GM23338 (cell line): ENCODE results near the gene TGFBR1.

ENCODE experiments used
- CREB1 ChIP-seq: fragments of 250-450 bp; sonication (Bioruptor Pico); IDR thresholded peaks from 2 replicates; pipeline ENCODE4 v1.5.0; 2020; ENCODE audit warnings: low read depth, mild to moderate bottlenecking, moderate library complexity
- CTCF ChIP-seq, 2 experiments: fragments of 200-600 bp in 1 of 2; sonication (generic) in 1 of 2; conservative IDR thresholded peaks; 2 replicates each; pipeline versions ENCODE4 v1.5.1 to v1.6.1; 2016 to 2017; ENCODE audit warnings: antibody characterized with exemption in 2 of 2, low read depth in 2 of 2, mild to moderate bottlenecking in 2 of 2, moderate library complexity in 1 of 2
- EZH2 ChIP-seq: fragments of 200-600 bp; sonication (generic); IDR thresholded peaks from one replicate; pipeline ENCODE4 v1.8.0; 2017; ENCODE audit warnings: antibody characterized with exemption, mild to moderate bottlenecking, low read depth; ENCODE audit not compliant: unreplicated experiment
- EZH2phosphoT487 ChIP-seq: fragments of 200-600 bp; sonication (generic); IDR thresholded peaks from one replicate; pipeline ENCODE4 v1.8.1; 2018; ENCODE audit warnings: antibody characterized with exemption; ENCODE audit not compliant: unreplicated experiment
- JUNB ChIP-seq: IDR thresholded peaks from one replicate; pipeline ENCODE4 v1.6.1; 2016; ENCODE audit warnings: antibody characterized with exemption; ENCODE audit not compliant: unreplicated experiment
- NANOG ChIP-seq: IDR thresholded peaks from 2 replicates; pipeline ENCODE4 v1.6.1; 2016; ENCODE audit warnings: antibody characterized with exemption, borderline replicate concordance
- POLR2AphosphoS5 ChIP-seq: IDR thresholded peaks from 2 replicates; pipeline ENCODE4 v1.6.1; 2016; ENCODE audit warnings: antibody characterized with exemption, low read depth
- REST ChIP-seq: IDR thresholded peaks from one replicate; pipeline ENCODE4 v1.6.1; 2018; ENCODE audit warnings: antibody characterized with exemption; ENCODE audit not compliant: unreplicated experiment
- STAT1 ChIP-seq: IDR thresholded peaks from one replicate; pipeline ENCODE4 v1.6.1; 2016; ENCODE audit warnings: antibody characterized with exemption; ENCODE audit not compliant: unreplicated experiment
- ZNF114 ChIP-seq: fragments of 250-450 bp; sonication (Bioruptor Pico); IDR thresholded peaks from 2 replicates; pipeline ENCODE4 v1.5.0; 2020; ENCODE audit warnings: mild to moderate bottlenecking, moderate library complexity
- ZNF331 ChIP-seq: fragments of 250-450 bp; sonication (Bioruptor Pico); IDR thresholded peaks from 2 replicates; pipeline ENCODE4 v1.5.0; 2020; ENCODE audit warnings: low read depth, mild to moderate bottlenecking, moderate library complexity
- TF ChIP-seq, protein P1 (sequence below): fragments of 250-450 bp; sonication (Bioruptor Pico); IDR thresholded peaks from 2 replicates; pipeline ENCODE4 v1.5.0; 2020; ENCODE audit warnings: mild to moderate bottlenecking, moderate library complexity
- TF ChIP-seq, protein P2 (sequence below): IDR thresholded peaks from 2 replicates; pipeline ENCODE4 v1.6.1; 2016; ENCODE audit warnings: antibody characterized with exemption

DNA sequence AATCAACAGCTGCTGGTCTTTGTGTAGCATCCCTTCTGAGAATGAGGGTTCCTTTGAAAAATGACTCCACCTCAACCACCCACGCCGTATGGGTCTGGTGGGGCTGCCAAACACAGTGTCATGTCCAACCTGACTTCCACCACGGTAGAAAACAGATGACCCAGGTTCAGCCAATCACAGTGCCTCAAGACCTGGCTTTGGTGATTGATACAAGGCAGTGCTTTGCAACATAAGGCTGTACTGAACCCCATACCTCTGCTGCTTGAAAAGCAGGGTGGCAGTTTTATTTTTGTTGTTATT is 11.5 kb upstream of the TGFBR1 start:
- TF ChIP-seq EZH2phosphoT487, result no peak
- no peak for TF ChIP-seq CTCF (conservative IDR thresholded peaks at IDR 0.05; ENCODE audit: low read depth in 2 of 2)
- TF ChIP-seq EZH2, result no peak
- no peak for TF ChIP-seq POLR2AphosphoS5
- TF ChIP-seq REST, result no peak
- TF ChIP-seq STAT1, result no peak
- TF ChIP-seq JUNB, result no peak
- no peak for TF ChIP-seq CREB1
- TF ChIP-seq, protein P1, sequence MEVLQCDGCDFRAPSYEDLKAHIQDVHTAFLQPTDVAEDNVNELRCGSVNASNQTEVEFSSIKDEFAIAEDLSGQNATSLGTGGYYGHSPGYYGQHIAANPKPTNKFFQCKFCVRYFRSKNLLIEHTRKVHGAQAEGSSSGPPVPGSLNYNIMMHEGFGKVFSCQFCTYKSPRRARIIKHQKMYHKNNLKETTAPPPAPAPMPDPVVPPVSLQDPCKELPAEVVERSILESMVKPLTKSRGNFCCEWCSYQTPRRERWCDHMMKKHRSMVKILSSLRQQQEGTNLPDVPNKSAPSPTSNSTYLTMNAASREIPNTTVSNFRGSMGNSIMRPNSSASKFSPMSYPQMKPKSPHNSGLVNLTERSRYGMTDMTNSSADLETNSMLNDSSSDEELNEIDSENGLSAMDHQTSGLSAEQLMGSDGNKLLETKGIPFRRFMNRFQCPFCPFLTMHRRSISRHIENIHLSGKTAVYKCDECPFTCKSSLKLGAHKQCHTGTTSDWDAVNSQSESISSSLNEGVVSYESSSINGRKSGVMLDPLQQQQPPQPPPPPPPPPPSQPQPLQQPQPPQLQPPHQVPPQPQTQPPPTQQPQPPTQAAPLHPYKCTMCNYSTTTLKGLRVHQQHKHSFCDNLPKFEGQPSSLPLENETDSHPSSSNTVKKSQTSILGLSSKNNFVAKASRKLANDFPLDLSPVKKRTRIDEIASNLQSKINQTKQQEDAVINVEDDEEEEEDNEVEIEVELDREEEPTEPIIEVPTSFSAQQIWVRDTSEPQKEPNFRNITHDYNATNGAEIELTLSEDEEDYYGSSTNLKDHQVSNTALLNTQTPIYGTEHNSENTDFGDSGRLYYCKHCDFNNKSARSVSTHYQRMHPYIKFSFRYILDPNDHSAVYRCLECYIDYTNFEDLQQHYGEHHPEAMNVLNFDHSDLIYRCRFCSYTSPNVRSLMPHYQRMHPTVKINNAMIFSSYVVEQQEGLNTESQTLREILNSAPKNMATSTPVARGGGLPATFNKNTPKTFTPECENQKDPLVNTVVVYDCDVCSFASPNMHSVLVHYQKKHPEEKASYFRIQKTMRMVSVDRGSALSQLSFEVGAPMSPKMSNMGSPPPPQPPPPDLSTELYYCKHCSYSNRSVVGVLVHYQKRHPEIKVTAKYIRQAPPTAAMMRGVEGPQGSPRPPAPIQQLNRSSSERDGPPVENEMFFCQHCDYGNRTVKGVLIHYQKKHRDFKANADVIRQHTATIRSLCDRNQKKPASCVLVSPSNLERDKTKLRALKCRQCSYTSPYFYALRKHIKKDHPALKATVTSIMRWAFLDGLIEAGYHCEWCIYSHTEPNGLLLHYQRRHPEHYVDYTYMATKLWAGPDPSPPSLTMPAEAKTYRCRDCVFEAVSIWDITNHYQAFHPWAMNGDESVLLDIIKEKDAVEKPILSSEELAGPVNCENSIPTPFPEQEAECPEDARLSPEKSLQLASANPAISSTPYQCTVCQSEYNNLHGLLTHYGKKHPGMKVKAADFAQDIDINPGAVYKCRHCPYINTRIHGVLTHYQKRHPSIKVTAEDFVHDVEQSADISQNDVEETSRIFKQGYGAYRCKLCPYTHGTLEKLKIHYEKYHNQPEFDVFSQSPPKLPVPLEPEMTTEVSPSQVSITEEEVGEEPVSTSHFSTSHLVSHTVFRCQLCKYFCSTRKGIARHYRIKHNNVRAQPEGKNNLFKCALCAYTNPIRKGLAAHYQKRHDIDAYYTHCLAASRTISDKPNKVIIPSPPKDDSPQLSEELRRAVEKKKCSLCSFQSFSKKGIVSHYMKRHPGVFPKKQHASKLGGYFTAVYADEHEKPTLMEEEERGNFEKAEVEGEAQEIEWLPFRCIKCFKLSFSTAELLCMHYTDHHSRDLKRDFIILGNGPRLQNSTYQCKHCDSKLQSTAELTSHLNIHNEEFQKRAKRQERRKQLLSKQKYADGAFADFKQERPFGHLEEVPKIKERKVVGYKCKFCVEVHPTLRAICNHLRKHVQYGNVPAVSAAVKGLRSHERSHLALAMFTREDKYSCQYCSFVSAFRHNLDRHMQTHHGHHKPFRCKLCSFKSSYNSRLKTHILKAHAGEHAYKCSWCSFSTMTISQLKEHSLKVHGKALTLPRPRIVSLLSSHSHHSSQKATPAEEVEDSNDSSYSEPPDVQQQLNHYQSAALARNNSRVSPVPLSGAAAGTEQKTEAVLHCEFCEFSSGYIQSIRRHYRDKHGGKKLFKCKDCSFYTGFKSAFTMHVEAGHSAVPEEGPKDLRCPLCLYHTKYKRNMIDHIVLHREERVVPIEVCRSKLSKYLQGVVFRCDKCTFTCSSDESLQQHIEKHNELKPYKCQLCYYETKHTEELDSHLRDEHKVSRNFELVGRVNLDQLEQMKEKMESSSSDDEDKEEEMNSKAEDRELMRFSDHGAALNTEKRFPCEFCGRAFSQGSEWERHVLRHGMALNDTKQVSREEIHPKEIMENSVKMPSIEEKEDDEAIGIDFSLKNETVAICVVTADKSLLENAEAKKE (CRISPR knock-in tag), result no peak
- TF ChIP-seq, protein P2, sequence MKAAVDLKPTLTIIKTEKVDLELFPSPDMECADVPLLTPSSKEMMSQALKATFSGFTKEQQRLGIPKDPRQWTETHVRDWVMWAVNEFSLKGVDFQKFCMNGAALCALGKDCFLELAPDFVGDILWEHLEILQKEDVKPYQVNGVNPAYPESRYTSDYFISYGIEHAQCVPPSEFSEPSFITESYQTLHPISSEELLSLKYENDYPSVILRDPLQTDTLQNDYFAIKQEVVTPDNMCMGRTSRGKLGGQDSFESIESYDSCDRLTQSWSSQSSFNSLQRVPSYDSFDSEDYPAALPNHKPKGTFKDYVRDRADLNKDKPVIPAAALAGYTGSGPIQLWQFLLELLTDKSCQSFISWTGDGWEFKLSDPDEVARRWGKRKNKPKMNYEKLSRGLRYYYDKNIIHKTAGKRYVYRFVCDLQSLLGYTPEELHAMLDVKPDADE, result no peak
- no peak for TF ChIP-seq ZNF114
- TF ChIP-seq ZNF331 (CRISPR knock-in tag), result no peak
- TF ChIP-seq NANOG, result no peak
